ENCODE results near the gene CHD1.

- TF ChIP-seq POLR2A (IDR thresholded peaks at IDR 0.05) (no peak), CTCF (IDR thresholded peaks at IDR 0.05) (no peak)
These were observed 5.7 kb upstream of the CHD1 start for GRCh38 chr5:98934546-98934945.

Measured in Peyer's patch (tissue), 4 donors.